ENCODE results near the gene PGAM2.

PGAM2 gene

DNA sequence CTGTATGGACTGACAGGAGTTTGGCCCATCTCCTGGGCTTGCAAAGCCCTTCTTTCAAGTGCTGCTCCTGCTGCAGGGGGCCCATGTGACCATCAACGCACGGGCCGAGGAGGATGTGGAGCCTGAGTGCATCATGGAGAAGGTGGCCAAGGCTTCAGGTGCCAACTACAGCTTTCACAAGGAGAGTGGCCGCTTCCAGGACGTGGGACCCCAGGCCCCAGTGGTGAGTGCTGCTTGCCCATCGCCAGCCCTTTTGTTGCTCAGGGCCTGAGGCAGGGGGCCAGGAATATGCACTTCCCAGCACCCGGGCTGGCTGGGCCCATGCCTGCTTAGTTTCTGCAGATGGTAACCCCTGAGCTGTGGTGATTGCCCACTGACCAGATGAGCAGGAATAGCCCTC is 8.7 kb downstream of the PGAM2 start:
- no peaks in the 10 kb centered on the region for H3F3A ChIP-seq (ENCODE audit: low read depth)
- peaks cover 70% of the 10 kb centered on the region; the same call in 1 of the 2 replicates for H3K36me3 ChIP-seq (ENCODE audit: insufficient read depth, low read length)
- no peaks in the 10 kb centered on the region for H3K9me3 ChIP-seq (ENCODE audit: insufficient read depth, low read depth, low read length)
- no peaks in the 10 kb centered on the region for H3K27me3 ChIP-seq (ENCODE audit: insufficient read depth, low read length, poor library complexity, severe bottlenecking)
- no peaks in the 10 kb centered on the region for H4K20me1 ChIP-seq (ENCODE audit: insufficient read depth, low read length, poor library complexity, severe bottlenecking)
- H3K4me2 ChIP-seq (ENCODE audit: low read depth, low read length, poor library complexity, severe bottlenecking): no peak overlapping the region
- no peak for TF ChIP-seq EZH2phosphoT487 (IDR thresholded peaks at IDR 0.05; ENCODE audit: borderline replicate concordance)
- TF ChIP-seq, protein P1, sequence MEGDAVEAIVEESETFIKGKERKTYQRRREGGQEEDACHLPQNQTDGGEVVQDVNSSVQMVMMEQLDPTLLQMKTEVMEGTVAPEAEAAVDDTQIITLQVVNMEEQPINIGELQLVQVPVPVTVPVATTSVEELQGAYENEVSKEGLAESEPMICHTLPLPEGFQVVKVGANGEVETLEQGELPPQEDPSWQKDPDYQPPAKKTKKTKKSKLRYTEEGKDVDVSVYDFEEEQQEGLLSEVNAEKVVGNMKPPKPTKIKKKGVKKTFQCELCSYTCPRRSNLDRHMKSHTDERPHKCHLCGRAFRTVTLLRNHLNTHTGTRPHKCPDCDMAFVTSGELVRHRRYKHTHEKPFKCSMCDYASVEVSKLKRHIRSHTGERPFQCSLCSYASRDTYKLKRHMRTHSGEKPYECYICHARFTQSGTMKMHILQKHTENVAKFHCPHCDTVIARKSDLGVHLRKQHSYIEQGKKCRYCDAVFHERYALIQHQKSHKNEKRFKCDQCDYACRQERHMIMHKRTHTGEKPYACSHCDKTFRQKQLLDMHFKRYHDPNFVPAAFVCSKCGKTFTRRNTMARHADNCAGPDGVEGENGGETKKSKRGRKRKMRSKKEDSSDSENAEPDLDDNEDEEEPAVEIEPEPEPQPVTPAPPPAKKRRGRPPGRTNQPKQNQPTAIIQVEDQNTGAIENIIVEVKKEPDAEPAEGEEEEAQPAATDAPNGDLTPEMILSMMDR (conservative IDR thresholded peaks at IDR 0.05; ENCODE audit: low read length): no peak
- no peak overlapping the region for H3K9ac ChIP-seq (ENCODE audit: low read depth, low read length, poor library complexity, severe bottlenecking)
- no peaks in the 10 kb centered on the region for H3K9me2 ChIP-seq (replicated peaks; ENCODE audit: low read depth, low read length)
- no peak overlapping the region for H3K4me3 ChIP-seq (ENCODE audit: low read length, poor library complexity, severe bottlenecking)
- H2AFZ ChIP-seq (ENCODE audit: low read length): no peak overlapping the region
- H3K4me1 ChIP-seq (ENCODE audit: insufficient read depth, low read length, poor library complexity, severe bottlenecking): no peaks in the 10 kb centered on the region
- peaks cover 6% of the 10 kb centered on the region; the same call in 1 of the 2 replicates for H3K79me2 ChIP-seq (ENCODE audit: insufficient read depth, low read length)

DNA sequence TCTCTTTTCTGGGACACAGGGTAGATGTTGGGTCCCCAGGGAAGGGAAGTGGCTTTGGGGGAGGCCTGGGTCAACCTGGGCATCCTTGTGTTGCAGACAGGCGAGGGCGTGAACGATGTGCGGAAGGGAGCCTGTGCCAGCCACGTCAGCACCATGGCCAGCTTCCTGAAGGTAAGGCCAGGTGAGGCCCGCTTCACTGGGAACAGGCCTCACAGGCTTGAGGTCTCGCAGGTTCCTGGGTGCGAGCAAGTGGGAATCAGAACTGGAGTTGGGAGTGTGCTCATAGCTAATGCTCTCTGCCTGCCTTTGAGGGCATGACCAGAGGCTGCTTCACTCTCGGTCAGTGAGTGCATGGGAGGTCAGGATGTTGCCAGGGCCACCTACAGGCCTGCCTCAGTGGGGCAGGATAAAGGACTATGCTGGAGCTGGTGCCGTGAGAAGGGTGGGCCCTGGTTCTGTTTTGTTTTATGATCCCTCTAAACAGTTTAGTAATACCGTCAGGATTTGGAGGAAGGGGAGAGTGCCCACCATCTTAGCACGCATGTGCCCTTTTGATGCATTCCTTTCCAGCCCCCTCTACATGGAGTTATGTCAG is 12.5 kb downstream of the PGAM2 start:
- H3F3A ChIP-seq (ENCODE audit: low read depth): no peaks in the 10 kb centered on the region
- H3K36me3 ChIP-seq (ENCODE audit: insufficient read depth, low read length): peaks cover 53% of the 10 kb centered on the region; the same call in 1 of the 2 replicates
- peaks cover 6% of the 10 kb centered on the region for H3K4me1 ChIP-seq (ENCODE audit: insufficient read depth, low read length, poor library complexity, severe bottlenecking)
- peaks cover 8% of the 10 kb centered on the region for H4K20me1 ChIP-seq (ENCODE audit: insufficient read depth, low read length, poor library complexity, severe bottlenecking)
- H2AFZ ChIP-seq (ENCODE audit: low read length): no peak overlapping the region
- no peak overlapping the region for H3K4me2 ChIP-seq (ENCODE audit: low read depth, low read length, poor library complexity, severe bottlenecking)
- H3K9me3 ChIP-seq (ENCODE audit: insufficient read depth, low read depth, low read length): no peaks in the 10 kb centered on the region
- no peak for TF ChIP-seq EZH2phosphoT487 (IDR thresholded peaks at IDR 0.05; ENCODE audit: borderline replicate concordance)
- TF ChIP-seq, protein P1 (conservative IDR thresholded peaks at IDR 0.05; ENCODE audit: low read length): no peak
- H3K9me2 ChIP-seq (replicated peaks; ENCODE audit: low read depth, low read length): no peaks in the 10 kb centered on the region
- H3K79me2 ChIP-seq (ENCODE audit: insufficient read depth, low read length): peaks cover 36% of the 10 kb centered on the region; the same call in 1 of the 2 replicates
- H3K27me3 ChIP-seq (ENCODE audit: insufficient read depth, low read length, poor library complexity, severe bottlenecking): no peaks in the 10 kb centered on the region
- no peak overlapping the region for H3K4me3 ChIP-seq (ENCODE audit: low read length, poor library complexity, severe bottlenecking)
- H3K9ac ChIP-seq (ENCODE audit: low read depth, low read length, poor library complexity, severe bottlenecking): no peak overlapping the region

DNA sequence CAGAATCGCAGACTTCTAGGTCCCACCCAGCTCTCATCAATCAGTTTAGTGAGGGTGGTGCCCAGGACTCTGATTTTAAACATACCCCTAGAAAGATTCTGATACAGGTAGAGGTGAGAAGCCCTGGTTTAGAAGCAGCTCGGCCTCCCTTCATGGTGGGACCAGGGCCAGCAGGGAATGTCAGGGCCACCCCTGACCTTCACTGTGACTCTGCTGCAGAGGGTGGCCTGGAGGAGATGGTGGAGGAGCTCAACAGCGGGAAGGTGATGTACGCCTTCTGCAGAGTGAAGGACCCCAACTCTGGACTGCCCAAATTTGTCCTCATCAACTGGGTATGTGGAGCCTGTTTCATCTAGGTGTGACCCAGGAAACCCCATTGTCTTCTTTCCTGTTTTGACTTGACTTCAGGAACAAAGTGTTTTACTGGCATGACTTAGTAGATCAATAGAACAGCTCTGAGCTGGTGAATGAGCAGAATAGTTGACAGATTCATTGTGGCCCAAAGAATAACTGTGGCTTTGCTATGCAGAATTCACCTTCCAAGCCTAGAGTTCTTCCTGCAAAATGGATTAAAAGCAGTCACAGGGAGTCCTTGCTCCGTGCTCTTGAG is 13.7 kb downstream of the PGAM2 start:
- Histone ChIP-seq H2AFZ (ENCODE audit: low read length) (no peak overlapping the region), H3F3A (ENCODE audit: low read depth) (no peaks in the 10 kb centered on the region), H3K9me3 (ENCODE audit: insufficient read depth, low read depth, low read length) (no peaks in the 10 kb centered on the region), H3K4me3 (ENCODE audit: low read length, poor library complexity, severe bottlenecking) (no peak overlapping the region), H3K4me1 (ENCODE audit: insufficient read depth, low read length, poor library complexity, severe bottlenecking) (peaks cover 15% of the 10 kb centered on the region), H3K36me3 (ENCODE audit: insufficient read depth, low read length) (peaks cover 42% of the 10 kb centered on the region; the same call in 1 of the 2 replicates), H3K4me2 (ENCODE audit: low read depth, low read length, poor library complexity, severe bottlenecking) (no peak overlapping the region), H3K79me2 (ENCODE audit: insufficient read depth, low read length) (peaks cover 48% of the 10 kb centered on the region), H3K9me2 (replicated peaks; ENCODE audit: low read depth, low read length) (no peaks in the 10 kb centered on the region), H4K20me1 (ENCODE audit: insufficient read depth, low read length, poor library complexity, severe bottlenecking) (peaks cover 14% of the 10 kb centered on the region), H3K27me3 (ENCODE audit: insufficient read depth, low read length, poor library complexity, severe bottlenecking) (no peaks in the 10 kb centered on the region), H3K9ac (ENCODE audit: low read depth, low read length, poor library complexity, severe bottlenecking) (no peak overlapping the region)
- TF ChIP-seq, protein P1 (conservative IDR thresholded peaks at IDR 0.05; ENCODE audit: low read length): no peak
- no peak for TF ChIP-seq EZH2phosphoT487 (IDR thresholded peaks at IDR 0.05; ENCODE audit: borderline replicate concordance)
